ENCODE measurements around the gene ZZZ3.
A peak's percentile ranks its signal among the peaks of the same experiment; 100 is the strongest.
"Not testable (repeated sequence)": the region's sequence is repeated elsewhere in the genome, so short reads cannot be mapped to it uniquely, and the experiment has no call there.

Gene ZZZ3

DNA sequence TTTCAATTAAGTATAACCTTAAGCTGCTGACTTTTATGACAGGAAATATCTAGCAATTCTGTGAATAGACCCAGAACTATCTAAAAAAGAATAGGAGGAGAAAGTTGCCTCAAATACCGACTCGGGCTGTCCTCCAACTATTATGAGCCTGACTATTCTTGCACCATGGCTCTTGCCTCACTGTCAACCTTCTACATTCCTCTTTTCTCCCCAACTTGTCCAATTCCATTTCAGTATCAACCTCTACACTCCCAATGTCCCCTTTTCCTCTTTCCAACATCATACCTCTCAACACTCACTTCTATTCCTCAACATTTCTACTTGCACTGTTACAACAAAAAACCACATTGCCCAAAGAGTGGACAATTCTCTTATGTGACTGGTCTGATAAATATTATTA is 2.3 kb downstream of the ZZZ3 start:
- peak overlapping the region; percentile 87; the same call in 1 of the 2 replicates for H3K4me3 ChIP-seq (ENCODE audit: low read depth, low read length)
- DNase-seq (ENCODE audit: low read depth) = no peak
- TF ChIP-seq, protein P1, sequence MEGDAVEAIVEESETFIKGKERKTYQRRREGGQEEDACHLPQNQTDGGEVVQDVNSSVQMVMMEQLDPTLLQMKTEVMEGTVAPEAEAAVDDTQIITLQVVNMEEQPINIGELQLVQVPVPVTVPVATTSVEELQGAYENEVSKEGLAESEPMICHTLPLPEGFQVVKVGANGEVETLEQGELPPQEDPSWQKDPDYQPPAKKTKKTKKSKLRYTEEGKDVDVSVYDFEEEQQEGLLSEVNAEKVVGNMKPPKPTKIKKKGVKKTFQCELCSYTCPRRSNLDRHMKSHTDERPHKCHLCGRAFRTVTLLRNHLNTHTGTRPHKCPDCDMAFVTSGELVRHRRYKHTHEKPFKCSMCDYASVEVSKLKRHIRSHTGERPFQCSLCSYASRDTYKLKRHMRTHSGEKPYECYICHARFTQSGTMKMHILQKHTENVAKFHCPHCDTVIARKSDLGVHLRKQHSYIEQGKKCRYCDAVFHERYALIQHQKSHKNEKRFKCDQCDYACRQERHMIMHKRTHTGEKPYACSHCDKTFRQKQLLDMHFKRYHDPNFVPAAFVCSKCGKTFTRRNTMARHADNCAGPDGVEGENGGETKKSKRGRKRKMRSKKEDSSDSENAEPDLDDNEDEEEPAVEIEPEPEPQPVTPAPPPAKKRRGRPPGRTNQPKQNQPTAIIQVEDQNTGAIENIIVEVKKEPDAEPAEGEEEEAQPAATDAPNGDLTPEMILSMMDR (IDR thresholded peaks at IDR 0.05; ENCODE audit: insufficient read depth, low read depth, low read length, missing control alignments) = no peak

DNA sequence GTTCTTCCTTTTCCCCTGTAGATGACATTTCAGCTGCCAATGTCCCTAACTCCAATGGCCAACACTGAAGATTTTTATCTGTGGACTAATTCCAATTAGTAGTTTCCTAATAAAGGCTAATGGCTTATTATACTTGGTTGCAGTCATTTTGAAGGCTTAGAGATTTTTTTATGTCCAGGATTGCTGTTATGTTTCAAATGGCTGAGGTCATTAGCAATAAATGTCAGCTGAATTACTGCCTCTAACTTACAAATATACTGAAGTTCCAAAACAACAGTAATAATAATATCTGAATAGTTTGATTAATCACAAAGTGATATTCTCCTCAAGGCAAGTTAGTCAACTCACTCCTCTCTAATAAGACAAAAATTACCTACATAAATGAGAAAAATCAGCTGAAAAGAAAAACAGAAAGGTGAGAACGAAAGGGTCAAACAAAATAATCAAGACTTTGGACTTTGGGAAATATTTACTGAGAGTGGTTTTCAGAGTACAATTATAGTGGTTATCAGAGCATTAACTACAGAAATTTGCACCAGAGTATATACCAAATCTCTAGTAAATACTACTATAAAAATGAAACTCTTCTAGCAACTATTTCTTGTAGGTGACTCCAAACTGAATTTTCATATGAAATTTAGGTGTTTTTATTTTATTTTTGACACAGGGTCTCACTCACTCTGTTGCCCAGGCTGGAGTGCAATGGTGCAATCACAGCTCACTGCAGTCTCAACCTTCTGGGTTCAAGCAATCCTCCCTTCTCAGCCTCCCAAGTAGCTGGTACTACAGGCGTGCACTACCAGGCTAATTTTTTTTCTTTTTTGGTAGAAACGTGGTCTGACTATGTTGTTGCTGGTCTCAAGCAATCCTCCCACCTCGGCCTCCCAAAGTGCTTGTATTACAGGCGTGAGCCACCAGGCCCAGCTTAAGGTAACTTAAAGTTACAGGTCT is 3.5 kb downstream of the ZZZ3 start:
- H3K4me3 ChIP-seq (ENCODE audit: low read depth, low read length) = no peak overlapping the region
- no peak for DNase-seq (ENCODE audit: low read depth)
- TF ChIP-seq, protein P1 (IDR thresholded peaks at IDR 0.05; ENCODE audit: insufficient read depth, low read depth, low read length, missing control alignments) = no peak

DNA sequence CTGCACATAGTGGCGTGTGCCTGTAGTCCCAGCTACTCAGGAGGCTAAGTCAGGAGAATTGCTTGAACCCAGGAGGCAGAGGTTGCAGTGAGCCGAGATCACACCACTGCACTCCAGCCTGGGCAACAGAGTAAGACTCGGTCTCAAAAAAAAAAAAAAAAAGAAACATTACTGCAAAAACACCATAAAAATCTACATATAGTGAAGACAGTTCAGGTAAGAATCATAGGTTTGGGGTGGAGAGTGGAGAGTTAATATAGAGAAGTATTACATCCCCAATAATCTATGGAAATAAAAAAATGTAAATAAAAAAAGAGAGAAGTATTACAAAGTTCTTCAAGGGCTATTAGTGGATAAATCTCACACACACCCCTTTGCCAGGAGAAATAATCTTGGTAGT is 7.7 kb downstream of the ZZZ3 start:
- not testable (repeated sequence) for DNase-seq (ENCODE audit: low read depth); H3K4me3 ChIP-seq (ENCODE audit: low read depth, low read length)

DNA sequence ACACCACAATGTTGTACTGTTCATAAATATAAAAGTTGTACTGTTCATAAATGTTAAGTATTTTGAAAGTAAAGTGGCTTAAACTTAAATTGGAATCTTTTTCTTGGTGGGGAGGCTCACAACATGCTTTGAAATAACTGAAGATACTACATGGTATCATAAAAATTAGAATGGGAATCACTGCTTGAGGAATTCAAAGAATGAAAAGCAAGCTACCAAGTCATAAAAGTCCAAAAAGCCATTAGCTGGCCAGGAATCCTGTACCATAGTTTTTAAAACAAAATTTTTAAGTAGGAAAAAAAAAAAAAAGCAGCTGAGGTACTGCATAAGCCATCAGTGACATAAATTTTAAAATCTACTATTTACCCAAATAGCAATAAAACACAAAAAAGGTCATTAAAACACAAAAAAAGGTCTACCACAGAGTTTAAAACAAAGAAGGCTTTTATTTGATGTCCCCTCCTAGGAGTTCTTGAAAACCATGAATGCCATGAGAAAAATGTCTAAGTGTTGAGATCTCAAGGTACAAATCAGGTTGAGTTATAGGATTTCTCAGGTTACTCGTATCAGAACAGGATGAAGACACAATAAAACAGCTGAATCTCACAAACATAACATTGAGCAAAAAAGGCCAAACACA is 8.6 kb downstream of the ZZZ3 start:
- DNase-seq (ENCODE audit: low read depth) = no peak
- TF ChIP-seq, protein P1 (IDR thresholded peaks at IDR 0.05; ENCODE audit: insufficient read depth, low read depth, low read length, missing control alignments) = no peak
- no peak overlapping the region for H3K4me3 ChIP-seq (ENCODE audit: low read depth, low read length)

DNA sequence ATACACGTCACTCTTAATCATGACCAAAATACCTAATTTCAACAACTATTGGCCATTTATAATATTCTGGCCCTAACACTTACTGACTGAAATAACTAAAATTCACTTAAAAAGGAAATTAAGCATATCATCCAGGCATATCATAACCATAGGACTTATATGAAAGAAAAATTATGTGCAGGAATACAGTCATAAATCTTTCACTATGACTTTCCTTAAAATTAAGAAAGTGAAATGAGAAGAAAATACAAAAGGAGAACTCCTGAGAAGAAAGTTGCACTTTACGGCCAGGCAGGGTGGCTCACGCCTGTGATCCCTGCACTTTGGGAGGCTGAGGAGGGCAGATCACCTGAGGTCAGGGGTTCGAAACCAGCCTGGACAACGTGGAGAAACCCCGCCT is 9.4 kb downstream of the ZZZ3 start:
- no peak overlapping the region for H3K4me3 ChIP-seq (ENCODE audit: low read depth, low read length)
- no peak for DNase-seq (ENCODE audit: low read depth)
- TF ChIP-seq, protein P1 (IDR thresholded peaks at IDR 0.05; ENCODE audit: insufficient read depth, low read depth, low read length, missing control alignments) = no peak

DNA sequence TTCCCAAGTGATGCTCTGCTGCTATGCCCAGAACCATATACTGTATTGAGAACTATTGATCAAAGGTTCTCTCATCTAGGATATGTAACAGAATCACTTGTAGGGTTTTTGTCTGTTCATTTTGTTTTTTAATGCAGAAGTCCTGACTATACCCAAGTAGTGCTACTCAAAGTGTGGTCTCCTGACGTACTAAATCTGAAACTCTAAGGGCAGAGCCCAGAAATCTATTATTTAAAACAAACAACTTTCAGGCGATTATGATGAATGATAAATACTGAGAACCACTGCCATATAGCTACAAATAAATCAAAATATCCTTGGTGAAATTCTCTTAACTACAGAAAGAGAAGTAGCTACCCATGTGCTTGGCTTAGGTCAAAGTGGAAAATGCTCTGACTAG is 10.1 kb downstream of the ZZZ3 start:
- TF ChIP-seq, protein P1 (IDR thresholded peaks at IDR 0.05; ENCODE audit: insufficient read depth, low read depth, low read length, missing control alignments) = no peak
- DNase-seq (ENCODE audit: low read depth) = peak; percentile 24
- peak overlapping the region; percentile 48 for H3K4me3 ChIP-seq (ENCODE audit: low read depth, low read length)

DNA sequence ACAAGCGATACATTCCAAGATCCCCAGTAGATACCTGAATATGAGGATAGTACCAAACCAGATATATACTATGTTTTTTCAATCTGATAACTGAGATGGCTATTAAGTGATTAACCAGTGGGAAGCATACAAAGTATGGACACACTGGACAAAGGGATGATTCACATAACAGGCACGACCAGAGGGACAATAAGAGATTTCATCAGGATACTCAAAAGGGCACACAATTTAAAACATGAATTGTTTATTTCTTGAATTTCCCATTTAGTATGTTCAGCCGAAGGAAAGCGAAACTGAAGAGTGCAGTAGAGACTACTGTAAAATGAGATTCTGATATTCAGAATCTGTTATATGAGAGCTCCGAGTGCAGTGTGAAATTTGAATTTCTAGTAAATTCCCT is 10.6 kb downstream of the ZZZ3 start:
- TF ChIP-seq, protein P1 (IDR thresholded peaks at IDR 0.05; ENCODE audit: insufficient read depth, low read depth, low read length, missing control alignments) = no peak
- H3K4me3 ChIP-seq (ENCODE audit: low read depth, low read length) = peak overlapping the region; percentile 48
- no peak for DNase-seq (ENCODE audit: low read depth)
